Activated CD8-positive, alpha-beta memory T cell treated with anti-CD3 and anti-CD28 coated beads for 1 hour (primary cell): ENCODE results near the gene NOC4L.
"Not testable (repeated sequence)": the region's sequence is repeated elsewhere in the genome, so short reads cannot be mapped to it uniquely, and the experiment has no call there.

Experiments
- DNase-seq, 2 donors: peaks; one replicate each; pipeline ENCODE4 v3.0.0-alpha.2; 2020; ENCODE audit warnings: low read depth in 1 of 2; ENCODE audit errors: extremely low read depth in 1 of 2

Gene NOC4L

DNA sequence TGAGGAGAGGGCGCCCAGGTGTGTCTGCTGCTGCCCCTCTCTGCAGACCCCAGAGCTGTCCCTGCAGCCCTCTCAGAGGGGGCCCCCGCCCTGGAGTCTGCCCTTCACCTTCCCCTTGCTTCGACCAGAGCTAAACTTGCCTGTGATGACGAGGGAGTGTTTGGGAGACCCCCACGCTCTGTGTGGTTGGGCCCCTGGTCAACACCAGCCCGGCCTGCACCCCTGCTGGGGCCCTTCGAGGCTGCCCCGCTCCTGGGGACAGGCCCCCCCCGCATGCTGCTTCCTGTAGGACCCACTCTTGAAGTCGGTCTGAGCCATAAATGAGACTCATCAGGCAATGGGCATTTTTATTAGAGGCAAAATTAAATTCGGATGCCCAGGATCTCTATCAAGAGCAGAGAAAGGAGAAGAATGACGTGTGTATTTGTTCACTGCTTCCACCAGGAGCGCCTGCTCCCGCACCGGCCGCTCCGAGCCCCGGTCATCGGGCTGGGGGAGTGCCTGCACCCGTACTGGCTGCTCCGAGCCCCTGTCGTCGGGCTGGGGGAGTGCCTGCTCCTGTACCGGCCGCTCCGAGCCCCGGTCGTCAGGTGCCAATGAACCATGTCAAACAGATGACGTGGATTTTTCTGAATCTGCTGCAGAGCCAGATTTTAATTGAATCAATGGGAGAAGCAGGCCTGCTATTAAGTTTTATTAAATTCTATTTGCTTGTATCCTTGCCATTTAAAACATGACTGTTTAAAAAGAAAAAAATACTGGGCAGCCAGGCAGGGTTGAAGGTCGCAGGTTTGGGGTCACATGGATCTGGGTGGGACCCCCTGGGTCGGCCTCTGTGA is 47.7 kb downstream of the NOC4L start:
- no peak for DNase-seq

DNA sequence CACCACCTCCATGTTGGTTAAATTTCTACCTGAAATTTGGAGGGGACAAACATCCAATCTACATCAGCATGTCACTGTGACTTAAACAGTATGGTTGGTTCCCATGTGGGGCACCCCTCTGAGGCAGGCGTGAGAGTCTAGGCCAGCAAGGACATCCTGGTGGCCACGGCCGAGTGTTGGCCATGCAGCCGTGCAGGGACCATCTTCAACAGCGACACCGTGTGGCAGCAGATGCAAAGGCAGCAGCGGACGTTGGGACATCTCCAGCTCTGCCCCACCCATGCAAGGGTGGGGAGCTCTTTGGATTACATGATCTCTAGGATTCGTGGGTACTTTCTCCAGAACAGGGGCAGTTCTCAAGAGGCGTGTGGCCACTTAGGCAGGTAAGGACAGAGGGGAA is 49.8 kb downstream of the NOC4L start:
- DNase-seq: no peak

DNA sequence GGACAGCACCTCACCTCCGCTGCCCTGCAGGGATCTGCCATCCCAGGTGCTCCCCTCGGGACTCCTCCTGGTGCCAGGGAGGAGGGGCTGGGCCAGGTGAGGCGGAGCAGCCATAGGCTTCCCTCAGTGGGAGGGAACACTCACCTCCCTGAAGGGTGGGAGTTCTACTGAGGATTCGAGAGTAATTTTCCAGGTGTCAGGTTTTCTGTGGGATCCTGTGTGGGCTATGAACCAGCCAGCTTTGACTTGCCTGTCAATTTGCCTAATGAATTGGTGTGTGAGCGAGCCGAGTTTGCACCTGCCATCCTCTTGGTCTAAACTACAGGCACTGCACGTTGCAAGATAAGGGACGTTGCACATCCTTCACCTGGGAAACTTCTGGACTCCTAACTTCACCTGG is 50.3 kb downstream of the NOC4L start:
- no peak for DNase-seq

GRCh38 chr12:132195242-132195641 is 51.0 kb downstream of the NOC4L start:
- not testable (repeated sequence) for DNase-seq

- no peak for DNase-seq
Observed at GRCh38 chr12:132196038-132196872, 52.0 kb downstream of the NOC4L start.

DNA sequence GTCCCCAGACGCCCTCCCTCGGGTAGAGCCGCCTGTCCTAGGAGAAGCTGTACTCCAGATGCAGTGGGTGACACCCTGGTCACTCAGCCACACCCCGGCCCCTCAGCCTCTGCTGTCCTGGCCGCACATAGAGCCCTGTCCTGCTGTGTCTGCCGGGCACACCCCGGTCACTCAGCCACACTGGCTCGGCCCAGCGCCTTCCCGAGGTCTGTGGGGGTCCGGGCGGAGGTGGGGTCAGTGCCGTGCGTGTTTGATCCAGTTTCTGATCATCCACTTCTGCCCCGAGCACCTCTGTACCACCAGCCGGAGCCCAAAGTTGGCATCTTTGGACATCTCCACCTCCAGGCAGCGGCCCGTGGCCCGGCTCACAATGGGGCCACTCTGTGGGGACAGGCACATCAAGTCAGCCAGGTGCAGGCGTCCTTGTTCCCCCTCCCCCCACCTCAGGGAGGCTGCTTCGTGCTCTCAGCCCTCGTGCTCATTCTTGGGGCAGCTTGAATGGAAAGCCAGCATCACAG is 52.7 kb downstream of the NOC4L start:
- DNase-seq: no peak

DNA sequence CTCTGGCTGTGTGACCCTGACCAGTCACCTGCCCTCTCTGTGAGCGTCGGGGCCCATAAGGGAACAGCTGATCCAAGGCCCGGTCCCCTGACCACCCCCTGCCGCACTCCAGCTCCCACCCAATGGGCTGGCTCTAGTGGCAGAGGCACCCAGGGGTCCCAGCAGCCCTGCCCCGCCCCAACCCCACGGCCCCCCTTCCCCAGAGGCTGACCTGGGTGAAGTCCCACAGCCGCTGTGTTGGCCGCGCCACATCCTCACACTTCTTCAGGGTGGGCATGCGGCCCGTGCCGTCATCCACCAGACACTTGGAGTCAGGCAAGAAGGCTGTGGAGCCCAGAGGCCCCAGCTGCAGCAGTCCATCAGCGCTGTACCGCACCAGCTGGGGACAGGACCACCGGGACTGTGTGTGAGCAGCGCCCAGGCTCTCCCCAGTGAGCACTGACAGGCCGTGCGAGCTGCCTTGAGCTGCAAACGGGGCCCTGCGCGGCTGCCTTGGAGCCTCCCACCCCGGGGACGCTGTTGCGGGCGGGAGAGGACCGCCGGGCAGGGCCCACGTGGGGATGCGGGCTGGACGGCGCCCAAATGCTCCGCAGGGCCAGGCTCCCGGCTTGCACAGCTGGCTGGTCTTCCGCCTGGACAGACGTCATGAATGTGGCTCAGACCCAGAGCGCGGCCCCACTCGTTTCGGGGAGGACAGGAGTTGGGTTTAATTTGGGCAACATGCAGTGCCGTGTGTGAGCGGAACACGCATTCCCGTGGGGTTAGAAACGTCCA is 53.5 kb downstream of the NOC4L start:
- no peak for DNase-seq

DNA sequence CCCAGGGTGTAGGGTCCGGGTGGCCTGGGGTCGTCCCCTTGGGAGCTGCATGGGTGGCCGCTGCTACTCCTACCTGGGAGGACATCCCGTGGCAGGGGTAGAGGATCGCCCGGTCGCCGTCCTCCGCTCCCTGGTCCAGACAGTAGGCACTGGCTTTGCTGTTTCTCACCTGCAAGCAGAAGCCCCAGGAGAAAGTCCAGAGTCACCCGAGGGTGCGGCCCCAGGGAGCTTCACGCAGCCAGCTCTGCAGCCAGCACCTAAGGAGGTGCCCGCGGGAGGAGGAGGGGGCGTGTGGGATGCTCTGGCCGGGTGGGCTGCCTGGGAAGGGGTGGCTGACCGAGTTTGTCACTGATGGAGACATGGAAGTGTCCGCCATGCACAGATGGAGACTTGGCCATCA is 54.8 kb downstream of the NOC4L start:
- DNase-seq: no peak

- DNase-seq: no peak
Observed at GRCh38 chr12:132199526-132200319, 55.5 kb downstream of the NOC4L start.

DNA sequence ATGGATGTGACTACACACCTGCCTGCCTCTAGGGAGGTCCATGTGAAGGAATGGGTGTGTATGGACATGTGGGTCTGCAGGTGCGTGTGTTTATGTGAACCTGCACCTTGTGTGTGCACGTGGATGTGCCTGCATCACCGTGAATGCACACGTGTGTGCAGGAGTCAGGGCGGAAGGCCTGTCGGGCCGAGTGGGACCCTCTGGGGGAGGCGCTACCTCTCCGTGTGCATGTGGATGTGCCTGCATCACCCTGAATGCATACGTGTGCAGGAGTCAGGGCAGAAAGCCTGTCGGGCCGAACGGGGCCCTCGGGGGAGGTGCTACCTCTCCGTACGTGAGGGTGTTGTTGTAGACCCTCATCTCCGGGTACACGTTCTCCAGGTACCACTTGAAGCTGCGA is 56.5 kb downstream of the NOC4L start:
- DNase-seq: no peak

DNA sequence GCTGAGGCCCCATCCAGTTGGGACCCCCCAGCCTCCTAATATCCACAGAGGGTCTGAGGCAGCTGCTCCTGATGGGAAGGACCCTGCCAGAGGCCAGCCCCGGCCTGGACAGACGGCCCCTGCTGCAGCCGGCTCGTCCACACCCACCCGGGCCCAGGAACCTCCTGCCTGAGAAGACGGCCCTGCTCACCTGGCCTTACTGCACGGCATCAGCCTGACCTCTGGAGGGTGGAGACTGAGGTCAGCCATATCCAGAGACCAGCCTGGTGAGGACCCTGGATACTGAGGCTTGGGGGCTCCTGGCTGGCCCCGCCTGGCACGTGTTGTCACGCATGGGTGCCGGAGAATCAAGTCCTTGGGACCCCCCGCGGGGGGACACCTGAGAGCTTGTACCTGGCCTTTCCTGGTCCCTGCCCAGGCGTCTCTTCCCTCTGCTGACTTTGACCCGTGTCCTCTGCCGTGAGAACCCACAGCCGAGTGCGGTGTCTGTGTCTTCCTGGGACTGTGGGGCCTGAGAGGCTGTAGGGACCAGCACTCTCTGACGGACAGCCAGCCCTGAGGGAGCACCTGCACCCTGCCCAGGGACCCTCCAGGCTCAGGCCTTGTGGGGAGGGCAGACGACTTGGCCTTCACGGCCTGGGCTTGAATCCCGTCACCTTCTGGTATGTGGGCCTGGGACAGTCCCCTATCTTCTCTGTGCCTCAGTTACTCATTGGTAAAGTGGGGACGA is 57.3 kb downstream of the NOC4L start:
- no peak for DNase-seq
